B cell (primary cell): ENCODE data around the gene WT1. TPM values are rescaled to one million over a fixed set of nuclear protein-coding genes. Genes with fewer than 3 reads are reported as not detected.

ENCODE experiments used
- ATAC-seq: fragments of 200-7000 bp; cut with Tn5 transposase; one replicate; pipeline ENCODE4 v1.10.0; 2021; ENCODE audit warnings: low read depth, mild to moderate bottlenecking, moderate number of reproducible peaks, moderate library complexity
- CTCF ChIA-PET: fragments of 350-600 bp; sonication (Branson Sonifier 250); formaldehyde crosslinking; loops from one replicate; lab custom pipeline; 2021; ENCODE audit warnings: antibody characterized with exemption, inconsistent platforms; lab: Charles Lee
- POLR2A ChIA-PET: fragments of 350-600 bp; sonication (Branson Sonifier 250); formaldehyde crosslinking; loops from one replicate; lab custom pipeline; 2021; ENCODE audit warnings: antibody characterized with exemption; lab: Charles Lee
- DNase-seq: peaks from one replicate; pipeline ENCODE4 v3.0.0; 2013
- H2AFZ ChIP-seq: 2 replicates; pipeline ENCODE4 v1.6.1; 2012; ENCODE audit warnings: mild to moderate bottlenecking, low read depth, low read length; ENCODE audit not compliant: insufficient read depth, poor library complexity, severe bottlenecking
- H3K27ac ChIP-seq, 2 donors: 1 replicate in 1 of 2; 2 replicates in 1 of 2; pipeline ENCODE4 v1.5.1; 2012 to 2013; ENCODE audit warnings: low read length in 2 of 2, mild to moderate bottlenecking in 2 of 2, moderate library complexity in 1 of 2
- H3K27me3 ChIP-seq, 4 experiments: fragments of 200-600 bp in 1 of 4; sonication (generic) in 1 of 4; replicated peaks in 1 of 4; 1 replicate in 2 of 4; 2 replicates in 2 of 4; pipeline versions ENCODE4 v1.6.1 to v1.7.0; 2013 to 2016; ENCODE audit warnings: low read length in 3 of 4, mild to moderate bottlenecking in 2 of 4, mixed read lengths in 1 of 4, moderate library complexity in 1 of 4; ENCODE audit not compliant: insufficient read depth in 4 of 4, control insufficient read depth in 3 of 4; ENCODE audit errors: control extremely low read depth in 1 of 4
- H3K36me3 ChIP-seq, 2 experiments: replicated peaks in 1 of 2; 1 replicate in 1 of 2; 2 replicates in 1 of 2; pipeline versions ENCODE4 v1.6.1 to v1.7.1; 2013; ENCODE audit warnings: low read length in 1 of 2; ENCODE audit not compliant: insufficient read depth in 2 of 2, control insufficient read depth in 1 of 2; ENCODE audit errors: control extremely low read depth in 1 of 2, extremely low read depth in 1 of 2
- H3K4me1 ChIP-seq, 2 donors: fragments of 200-600 bp in 1 of 2; sonication (generic) in 1 of 2; 1 replicate in 1 of 2; 2 replicates in 1 of 2; pipeline versions ENCODE4 v1.5.1 to v1.6.1; 2013 to 2017; ENCODE audit warnings: low read length in 2 of 2; ENCODE audit not compliant: control insufficient read depth in 2 of 2, insufficient read depth in 2 of 2
- H3K4me2 ChIP-seq: replicated peaks from 2 replicates; pipeline ENCODE3; 2012; ENCODE audit warnings: mild to moderate bottlenecking, low read depth, low read length; ENCODE audit not compliant: poor library complexity, severe bottlenecking
- H3K4me3 ChIP-seq, 5 experiments: fragments of 200-600 bp in 1 of 5; sonication (generic) in 1 of 5; 1 replicate in 3 of 5; 2 replicates in 2 of 5; pipeline versions ENCODE4 v1.5.1 to v1.7.0; 2011 to 2016; ENCODE audit warnings: low read length in 4 of 5, mild to moderate bottlenecking in 4 of 5, low read depth in 2 of 5, control low read depth in 1 of 5, moderate library complexity in 1 of 5; ENCODE audit not compliant: insufficient read depth in 1 of 5; ENCODE audit errors: control extremely low read depth in 1 of 5, extremely low read depth in 1 of 5
- H3K79me2 ChIP-seq: fragments of 200-600 bp; sonication (generic); one replicate; pipeline ENCODE4 v1.6.0; 2016; ENCODE audit warnings: low read length; ENCODE audit not compliant: control insufficient read depth, insufficient read depth
- H3K9ac ChIP-seq: fragments of 200-600 bp; sonication (generic); 2 replicates; pipeline ENCODE4 v1.6.1; 2017; ENCODE audit warnings: mild to moderate bottlenecking, low read length, moderate library complexity
- H3K9me3 ChIP-seq, 3 donors: one replicate each; pipeline versions ENCODE4 v1.6.1 to v1.7.1; 2013; ENCODE audit warnings: low read length in 2 of 3; ENCODE audit not compliant: control insufficient read depth in 2 of 3, insufficient read depth in 1 of 3; ENCODE audit errors: control extremely low read depth in 1 of 3
- H4K20me1 ChIP-seq: 2 replicates; pipeline ENCODE4 v1.6.0; 2012; ENCODE audit warnings: mild to moderate bottlenecking, low read length; ENCODE audit not compliant: insufficient read depth, control insufficient read depth, poor library complexity, severe bottlenecking
- H3K27ac Mint-ChIP-seq: one replicate; pipeline ENCODE4 v1.8.0; 2021; ENCODE audit warnings: mixed read lengths
- H3K27me3 Mint-ChIP-seq: one replicate; pipeline ENCODE4 v1.8.0; 2021; ENCODE audit warnings: mixed read lengths
- H3K4me1 Mint-ChIP-seq: one replicate; pipeline ENCODE4 v1.8.0; 2021; ENCODE audit warnings: mixed read lengths
- H3K4me3 Mint-ChIP-seq: one replicate; pipeline ENCODE4 v1.8.0; 2021; ENCODE audit warnings: mixed read lengths
- H3K9me3 Mint-ChIP-seq: one replicate; pipeline ENCODE4 v1.8.0; 2022; ENCODE audit warnings: mixed read lengths; ENCODE audit not compliant: insufficient read depth
- CTCF ChIP-seq: fragments of 200-600 bp; IDR thresholded peaks from one replicate; pipeline ENCODE4 v1.8.0; 2022; ENCODE audit warnings: antibody characterized with exemption, mild to moderate bottlenecking
- EZH2 ChIP-seq: IDR thresholded peaks from 2 replicates; pipeline ENCODE4 v1.6.1; 2012; ENCODE audit warnings: borderline replicate concordance, low read depth, mild to moderate bottlenecking, moderate library complexity, low read length; ENCODE audit not compliant: insufficient read depth, poor library complexity, severe bottlenecking
- WGBS: methylation state at CpG from one replicate; pipeline ENCODE4 v1.1.5; 2013; ENCODE audit warnings: missing lambda C conversion rate; ENCODE audit not compliant: insufficient coverage; 5-methylcytosine and 5-hydroxymethylcytosine counted together
- intact Hi-C: fragments of 100-400 bp; cut with micrococcal nuclease; formaldehyde crosslinking; loops from one replicate; pipeline ENCODE4 v1.10.0; 2022
- polyA plus RNA-seq: library from polyadenylated mRNA; depleted of rRNA; stranded (reverse); fragments of >200 nt; gene quantifications from 2 replicates; pipeline ENCODE4 v1.2.3, GENCODE V29; 2012
- total RNA-seq, 2 donors: library from RNA; stranded (reverse); fragments of 120-200 nt in 1 of 2; gene quantifications; 1 replicate in 1 of 2; 2 replicates in 1 of 2; pipeline versions ENCODE4 v1.2.3 to v1.2.4, GENCODE V29; 2013 to 2022

Gene WT1
- total and polyA plus RNA-seq, 2 donors (not counting 1 experiment from before 2014, with no cell fraction given): not detected

DNA sequence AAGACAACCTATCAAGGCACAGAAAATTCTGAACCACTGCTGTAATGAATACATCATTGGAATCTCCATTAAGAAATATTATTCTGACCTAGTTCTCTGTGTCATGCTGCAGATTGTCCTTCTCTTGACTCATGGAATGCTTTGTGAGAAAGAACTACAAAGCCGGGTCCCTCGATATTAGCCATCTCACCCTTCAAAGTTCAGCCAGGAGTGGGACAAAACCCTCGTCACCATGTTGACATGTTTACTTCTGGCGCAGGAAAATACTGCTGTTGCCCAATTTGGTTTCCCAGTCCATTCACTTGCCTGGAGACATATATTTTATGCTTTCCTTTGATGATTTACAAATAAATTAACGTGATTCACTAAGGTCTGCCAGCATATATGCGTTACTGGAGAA is 10.9 kb upstream of the WT1 start:
- H3K4me3 ChIP-seq: no peak overlapping the region
- H3K27ac Mint-ChIP-seq: no peak overlapping the region
- no peaks in the 10 kb centered on the region for H3K9me3 ChIP-seq
- peaks cover 0 to 4% (median 4%) of the 10 kb centered on the region in 4 experiments for H3K27me3 ChIP-seq
- intact Hi-C loops: no loop called here
- H3K9me3 Mint-ChIP-seq: no peaks in the 10 kb centered on the region
- DNase-seq: no peak
- WGBS: no CpG with 5 or more reads among the region's 6 CpGs
- H3K4me1 Mint-ChIP-seq: no peaks in the 10 kb centered on the region
- no peak overlapping the region for H3K4me2 ChIP-seq
- no peak for ATAC-seq
- no peaks in the 10 kb centered on the region for H4K20me1 ChIP-seq
- no peaks in the 10 kb centered on the region for H3K36me3 ChIP-seq
- no peak overlapping the region for H3K27ac ChIP-seq
- peaks cover 35% of the 10 kb centered on the region for H3K27me3 Mint-ChIP-seq
- CTCF ChIA-PET: no interaction called here
- no peak overlapping the region for H3K4me3 Mint-ChIP-seq
- H3K79me2 ChIP-seq: no peaks in the 10 kb centered on the region
- no peak overlapping the region for H3K9ac ChIP-seq
- POLR2A ChIA-PET: no interaction called here
- H2AFZ ChIP-seq: no peak overlapping the region
- no peaks in the 10 kb centered on the region for H3K4me1 ChIP-seq
- TF ChIP-seq CTCF: no peak
- TF ChIP-seq EZH2: no peak

GRCh38 chr11:32444186-32444585 is 8.8 kb upstream of the WT1 start:
- H4K20me1 ChIP-seq: no peaks in the 10 kb centered on the region
- WGBS: no CpG with 5 or more reads among the region's 4 CpGs
- Mint-ChIP-seq H3K9me3 (no peaks in the 10 kb centered on the region), H3K27ac (no peak overlapping the region), H3K27me3 (peaks cover 47% of the 10 kb centered on the region), H3K4me1 (no peaks in the 10 kb centered on the region), H3K4me3 (no peak overlapping the region)
- intact Hi-C loops: no loop called here
- H2AFZ ChIP-seq: no peak overlapping the region
- no peak overlapping the region for H3K9ac ChIP-seq
- ChIA-PET CTCF (no interaction called here), POLR2A (no interaction called here)
- H3K27ac ChIP-seq: no peak overlapping the region
- no peak overlapping the region for H3K4me2 ChIP-seq
- no peaks in the 10 kb centered on the region for H3K36me3 ChIP-seq
- no peaks in the 10 kb centered on the region for H3K79me2 ChIP-seq
- peaks cover 0 to 5% (median 0%) of the 10 kb centered on the region in 3 donors for H3K9me3 ChIP-seq
- no peak for ATAC-seq
- peaks cover 0 to 18% (median 12%) of the 10 kb centered on the region in 4 experiments for H3K27me3 ChIP-seq
- no peak for TF ChIP-seq CTCF
- no peak for TF ChIP-seq EZH2
- peaks cover under 1 to 2% of the 10 kb centered on the region in 2 donors for H3K4me1 ChIP-seq
- no peak overlapping the region for H3K4me3 ChIP-seq
- no peak for DNase-seq
